ENCODE measurements around the gene CXCR6. TPM values are rescaled to one million over a fixed set of nuclear protein-coding genes. Genes with fewer than 3 reads are reported as not detected.

Gene CXCR6
- total RNA-seq, 2 donors from 2014 or later: 0.96 to 1.2 TPM

- 87% methylated on average over 1 of the region's 1 CpG for WGBS
- intact Hi-C loops (cut with DNase I): loop anchor here (10.0 kb wide), 1 partner anchor 498 kb away; no protein-coding TSS in a partner anchor
- Histone ChIP-seq H3K36me3 (peaks cover 0 to 5% of the 10 kb centered on the region in 2 donors), H3K4me3 (no peak overlapping the region), H3K27me3 (replicated peaks; ENCODE audit: insufficient read depth) (no peaks in the 10 kb centered on the region), H3K4me1 (replicated peaks) (no peaks in the 10 kb centered on the region), H3K9me3 (no peaks in the 10 kb centered on the region), H3K27ac (no peak overlapping the region)
- no peak for TF ChIP-seq POLR2AphosphoS5 (IDR thresholded peaks at IDR 0.05)
- TF ChIP-seq POLR2A (IDR thresholded peaks at IDR 0.05): no peak
- TF ChIP-seq CTCF (IDR thresholded peaks at IDR 0.05): peak in 1 of 4 experiments; percentile 2
- DNase-seq (ENCODE audit: low spot score): no peak
Measured at GRCh38 chr3:45946307-45946706, 3.0 kb downstream of the CXCR6 start.

- intact Hi-C loops (cut with DNase I): loop anchor here (10.0 kb wide), 1 partner anchor 498 kb away; no protein-coding TSS in a partner anchor
- Histone ChIP-seq H3K36me3 (peaks cover 5 to 6% of the 10 kb centered on the region in 2 donors), H3K4me3 (no peak overlapping the region), H3K27ac (no peak overlapping the region), H3K9me3 (no peaks in the 10 kb centered on the region), H3K27me3 (replicated peaks; ENCODE audit: insufficient read depth) (no peaks in the 10 kb centered on the region), H3K4me1 (replicated peaks) (no peaks in the 10 kb centered on the region)
- 93% methylated on average over 3 of the region's 3 CpGs for WGBS
- TF ChIP-seq POLR2A (IDR thresholded peaks at IDR 0.05) (no peak), POLR2AphosphoS5 (IDR thresholded peaks at IDR 0.05) (no peak), CTCF (IDR thresholded peaks at IDR 0.05) (no peak)
- DNase-seq (ENCODE audit: low spot score): no peak
Measured at GRCh38 chr3:45946875-45947274, 3.6 kb downstream of the CXCR6 start.

- no peak for TF ChIP-seq POLR2A (IDR thresholded peaks at IDR 0.05)
- TF ChIP-seq CTCF (IDR thresholded peaks at IDR 0.05): no peak
- TF ChIP-seq POLR2AphosphoS5 (IDR thresholded peaks at IDR 0.05): no peak
- WGBS: 90% methylated on average over 3 of the region's 3 CpGs
- intact Hi-C loops (cut with DNase I): loop anchor here (10.0 kb wide), 1 partner anchor 497 kb away; no protein-coding TSS in a partner anchor
- Histone ChIP-seq H3K4me1 (replicated peaks) (no peaks in the 10 kb centered on the region), H3K27me3 (replicated peaks; ENCODE audit: insufficient read depth) (no peaks in the 10 kb centered on the region), H3K9me3 (no peaks in the 10 kb centered on the region), H3K4me3 (no peak overlapping the region), H3K36me3 (peaks cover 5 to 8% of the 10 kb centered on the region in 2 donors), H3K27ac (no peak overlapping the region)
- DNase-seq (ENCODE audit: low spot score): no peak
Measured at GRCh38 chr3:45947361-45947760, 4.1 kb downstream of the CXCR6 start.

- Histone ChIP-seq H3K27me3 (replicated peaks; ENCODE audit: insufficient read depth) (no peaks in the 10 kb centered on the region), H3K4me3 (no peak overlapping the region), H3K9me3 (no peaks in the 10 kb centered on the region), H3K36me3 (peaks cover 5 to 13% of the 10 kb centered on the region in 2 donors), H3K27ac (peak overlapping the region in 1 of 2 donors; percentile 35), H3K4me1 (replicated peaks) (no peaks in the 10 kb centered on the region)
- TF ChIP-seq CTCF (IDR thresholded peaks at IDR 0.05) (no peak), POLR2AphosphoS5 (IDR thresholded peaks at IDR 0.05) (peak; percentile 32), POLR2A (IDR thresholded peaks at IDR 0.05) (no peak)
- no peak for DNase-seq (ENCODE audit: low spot score)
- intact Hi-C loops (cut with DNase I): loop anchor here (10.0 kb wide), 1 partner anchor 496 kb away; no protein-coding TSS in a partner anchor
- WGBS: 31% methylated on average over 6 of the region's 6 CpGs
Measured at GRCh38 chr3:45948311-45948781, 5.1 kb downstream of the CXCR6 start.

- DNase-seq (ENCODE audit: low spot score): no peak
- H3K36me3 ChIP-seq: peaks cover 8 to 13% of the 10 kb centered on the region in 2 donors
- 88% methylated on average over 6 of the region's 6 CpGs for WGBS
Measured at GRCh38 chr3:45948881-45949280, 5.6 kb downstream of the CXCR6 start.

More at GRCh38 chr3:45948881-45949280, 5.6 kb downstream of the CXCR6 start:
- Histone ChIP-seq H3K27me3 (replicated peaks; ENCODE audit: insufficient read depth) (no peaks in the 10 kb centered on the region), H3K4me1 (replicated peaks) (no peaks in the 10 kb centered on the region), H3K4me3 (no peak overlapping the region), H3K27ac (peak overlapping the region in 1 of 2 donors; percentile 35), H3K9me3 (no peaks in the 10 kb centered on the region)
- no peak for TF ChIP-seq POLR2A (IDR thresholded peaks at IDR 0.05)
- TF ChIP-seq POLR2AphosphoS5 (IDR thresholded peaks at IDR 0.05): no peak
- no peak for TF ChIP-seq CTCF (IDR thresholded peaks at IDR 0.05)
- intact Hi-C loops (cut with DNase I): loop anchor here (10.0 kb wide), 1 partner anchor 496 kb away; no protein-coding TSS in a partner anchor
